ENCODE measurements around the gene C9orf43. TPM values are rescaled to one million over a fixed set of nuclear protein-coding genes. Genes with fewer than 3 reads are reported as not detected.
A peak's percentile ranks its signal among the peaks of the same experiment; 100 is the strongest.
"Not testable (repeated sequence)": the region's sequence is repeated elsewhere in the genome, so short reads cannot be mapped to it uniquely, and the experiment has no call there.

Gene C9orf43
- total and polyA plus RNA-seq, 4 donors = 0.09 to 1.1 (median 0.25) TPM

- H3K9me3 ChIP-seq (ENCODE audit: control insufficient read depth in 4 of 4, low read length in 3 of 4) = no peaks in the 10 kb centered on the region
- no peaks in the 10 kb centered on the region for H3K36me3 ChIP-seq (ENCODE audit: control insufficient read depth in 4 of 4, insufficient read depth in 3 of 4, low read depth in 1 of 4, low read length in 3 of 4)
- no peak for DNase-seq (ENCODE audit: low spot score)
- no peak overlapping the region for H3K4me3 ChIP-seq (ENCODE audit: low read depth in 1 of 3, low read length in 3 of 3)
- H3K27ac ChIP-seq (ENCODE audit: low read depth in 1 of 2, low read length in 2 of 2) = peak overlapping the region in 1 of 2 donors; percentile 54
- WGBS = 65% methylated on average over 1 of the region's 1 CpG
- H3K9ac ChIP-seq (ENCODE audit: low read depth in 1 of 2, low read length in 2 of 2) = no peak overlapping the region
- TF ChIP-seq FOXA2 (IDR thresholded peaks at IDR 0.05) = no peak
- TF ChIP-seq HNF4G (IDR thresholded peaks at IDR 0.05) = no peak
- TF ChIP-seq NR2F2 (IDR thresholded peaks at IDR 0.05) = no peak
- TF ChIP-seq GABPA (IDR thresholded peaks at IDR 0.05 in 1 of 2, conservative IDR thresholded peaks at IDR 0.05 in 1 of 2) = no peak
- TF ChIP-seq ZBTB33 (IDR thresholded peaks at IDR 0.05) = no peak
- no peak for TF ChIP-seq REST (IDR thresholded peaks at IDR 0.05)
- no peak for TF ChIP-seq FOXA1 (IDR thresholded peaks at IDR 0.05)
- TF ChIP-seq HNF4A (conservative IDR thresholded peaks at IDR 0.05) = no peak
- no peak for TF ChIP-seq RAD21 (IDR thresholded peaks at IDR 0.05)
- no peak for TF ChIP-seq ATF3 (IDR thresholded peaks at IDR 0.05)
- TF ChIP-seq YY1 (IDR thresholded peaks at IDR 0.05) = no peak
- no peak for TF ChIP-seq SP1 (IDR thresholded peaks at IDR 0.05)
- TF ChIP-seq EGR1 (IDR thresholded peaks at IDR 0.05; ENCODE audit: low read depth in 2 of 2) = no peak
- no peaks in the 10 kb centered on the region for H3K27me3 ChIP-seq (ENCODE audit: control insufficient read depth in 4 of 4, insufficient read depth in 4 of 4, low read length in 3 of 4)
- peaks cover 8 to 43% (median 38%) of the 10 kb centered on the region in 4 donors for H3K4me1 ChIP-seq (ENCODE audit: control insufficient read depth in 4 of 4, insufficient read depth in 4 of 4, low read length in 3 of 4)
Measured at GRCh38 chr9:113380869-113381378, 29.6 kb upstream of the C9orf43 start.

GRCh38 chr9:113381441-113381840, 29.1 kb upstream of the C9orf43 start:
- DNase-seq (ENCODE audit: low spot score); H3K9me3 ChIP-seq (ENCODE audit: control insufficient read depth in 4 of 4, low read length in 3 of 4); H3K9ac ChIP-seq (ENCODE audit: low read depth in 1 of 2, low read length in 2 of 2); H3K4me3 ChIP-seq (ENCODE audit: low read depth in 1 of 3, low read length in 3 of 3); H3K27me3 ChIP-seq (ENCODE audit: control insufficient read depth in 4 of 4, insufficient read depth in 4 of 4, low read length in 3 of 4); H3K36me3 ChIP-seq (ENCODE audit: control insufficient read depth in 4 of 4, insufficient read depth in 3 of 4, low read depth in 1 of 4, low read length in 3 of 4): not testable (repeated sequence)
- Histone ChIP-seq H3K27ac (ENCODE audit: low read depth in 1 of 2, low read length in 2 of 2) (peak overlapping the region; percentile 62 to 66), H3K4me1 (ENCODE audit: control insufficient read depth in 4 of 4, insufficient read depth in 4 of 4, low read length in 3 of 4) (peaks cover 9 to 44% (median 40%) of the 10 kb centered on the region in 4 donors)
- 33% methylated on average over 7 of the region's 7 CpGs for WGBS

- peak overlapping the region; percentile 62 to 66 for H3K27ac ChIP-seq (ENCODE audit: low read depth in 1 of 2, low read length in 2 of 2)
- no peaks in the 10 kb centered on the region for H3K27me3 ChIP-seq (ENCODE audit: control insufficient read depth in 4 of 4, insufficient read depth in 4 of 4, low read length in 3 of 4)
- no peak for DNase-seq (ENCODE audit: low spot score)
- peaks cover 0 to 1% (median 0%) of the 10 kb centered on the region in 4 donors for H3K36me3 ChIP-seq (ENCODE audit: control insufficient read depth in 4 of 4, insufficient read depth in 3 of 4, low read depth in 1 of 4, low read length in 3 of 4)
- peaks cover 12 to 48% (median 45%) of the 10 kb centered on the region in 4 donors for H3K4me1 ChIP-seq (ENCODE audit: control insufficient read depth in 4 of 4, insufficient read depth in 4 of 4, low read length in 3 of 4)
- H3K4me3 ChIP-seq (ENCODE audit: low read depth in 1 of 3, low read length in 3 of 3) = no peak overlapping the region
- H3K9ac ChIP-seq (ENCODE audit: low read depth in 1 of 2, low read length in 2 of 2) = no peak overlapping the region
- H3K9me3 ChIP-seq (ENCODE audit: control insufficient read depth in 4 of 4, low read length in 3 of 4) = no peaks in the 10 kb centered on the region
- WGBS = 32% methylated on average over 8 of the region's 8 CpGs
- TF ChIP-seq GABPA (IDR thresholded peaks at IDR 0.05 in 1 of 2, conservative IDR thresholded peaks at IDR 0.05 in 1 of 2) = no peak
- peak; percentile 53 for TF ChIP-seq YY1 (IDR thresholded peaks at IDR 0.05)
- TF ChIP-seq RXRA (IDR thresholded peaks at IDR 0.05) = peak; percentile 89 to 94
- peak in 1 of 2 donors; percentile 33 for TF ChIP-seq EGR1 (IDR thresholded peaks at IDR 0.05; ENCODE audit: low read depth in 2 of 2)
- TF ChIP-seq HNF4G (IDR thresholded peaks at IDR 0.05) = peak; percentile 98
- peak; percentile 18 to 81 for TF ChIP-seq JUND (IDR thresholded peaks at IDR 0.05)
- TF ChIP-seq ATF3 (IDR thresholded peaks at IDR 0.05) = no peak
- no peak for TF ChIP-seq FOXA2 (IDR thresholded peaks at IDR 0.05)
- TF ChIP-seq MAX (IDR thresholded peaks at IDR 0.05) = peak; percentile 60
- peak; percentile 75 for TF ChIP-seq NR2F2 (IDR thresholded peaks at IDR 0.05)
- no peak for TF ChIP-seq CTCF (IDR thresholded peaks at IDR 0.05; ENCODE audit: low read depth, low read length, missing input control)
- peak; percentile 100 for TF ChIP-seq SP1 (IDR thresholded peaks at IDR 0.05)
Measured at GRCh38 chr9:113381909-113382411, 28.6 kb upstream of the C9orf43 start.
